Activated T-cell treated with anti-CD3 and anti-CD28 coated beads, Interleukin-2, amount 50 U/mL, for 24 hours (primary cell): ENCODE measurements around the gene NHSL2.

Experiments used
- DNase-seq: peaks from one replicate; pipeline ENCODE4 v3.0.0-alpha.2; 2020
- H3K27ac Mint-ChIP-seq: 2 replicates; pipeline ENCODE4 v1.8.0; 2020; ENCODE audit warnings: mild to moderate bottlenecking, mixed read lengths
- H3K27me3 Mint-ChIP-seq: 2 replicates; pipeline ENCODE4 v1.8.0; 2020; ENCODE audit warnings: mixed read lengths
- H3K36me3 Mint-ChIP-seq: 2 replicates; pipeline ENCODE4 v1.8.0; 2020; ENCODE audit warnings: low read depth, mixed read lengths
- H3K4me1 Mint-ChIP-seq: 2 replicates; pipeline ENCODE4 v1.8.0; 2020; ENCODE audit warnings: low read depth, mixed read lengths
- H3K4me3 Mint-ChIP-seq: 2 replicates; pipeline ENCODE4 v1.8.0; 2020; ENCODE audit warnings: mild to moderate bottlenecking, moderate library complexity, mixed read lengths
- H3K9me3 Mint-ChIP-seq: 2 replicates; pipeline ENCODE4 v1.8.0; 2020; ENCODE audit warnings: mixed read lengths

Gene NHSL2

DNA sequence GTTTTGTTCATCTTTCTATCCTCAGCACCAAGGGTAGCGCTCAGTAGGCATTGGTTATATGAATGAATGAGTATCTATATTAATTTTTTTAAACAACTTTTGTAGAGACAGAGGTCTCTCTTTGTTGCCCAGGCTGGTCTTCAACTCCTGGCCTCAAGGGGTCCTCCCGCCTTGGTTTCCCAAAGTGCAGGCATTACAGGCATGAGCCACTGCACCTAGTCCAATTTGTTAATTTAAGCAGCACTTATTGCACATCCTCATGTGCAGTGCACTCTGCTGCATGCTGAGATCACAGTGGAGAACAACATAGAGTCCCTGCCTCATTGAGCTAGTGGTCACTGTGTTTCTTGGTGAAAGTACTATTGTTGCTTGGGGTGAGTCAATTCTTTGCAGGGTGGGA lies 94.4 kb downstream of the NHSL2 start:
- Mint-ChIP-seq H3K4me3 (no peak overlapping the region), H3K27ac (no peak overlapping the region), H3K9me3 (no peaks in the 10 kb centered on the region)

DNA sequence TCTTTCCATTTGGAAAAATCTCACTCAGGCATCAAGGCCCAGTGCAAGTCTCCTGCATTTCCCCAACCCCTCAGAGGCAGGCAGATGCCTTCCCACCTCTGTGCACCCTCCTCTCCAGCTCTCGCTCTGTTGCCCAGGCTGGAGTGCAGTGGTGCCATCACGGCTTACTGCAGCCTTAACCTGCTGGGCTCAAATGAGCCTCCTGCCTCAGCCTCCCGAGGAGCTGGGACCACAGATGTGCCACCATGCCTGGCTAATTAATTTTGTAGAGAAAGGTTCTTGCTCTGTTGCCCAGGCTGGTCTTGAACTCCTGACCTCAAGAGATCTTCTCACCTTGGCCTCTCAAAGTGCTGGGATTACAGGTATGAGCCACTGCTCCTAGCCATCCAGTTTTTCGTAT lies 95.8 kb downstream of the NHSL2 start:
- Mint-ChIP-seq H3K4me1 (no peaks in the 10 kb centered on the region), H3K9me3 (no peaks in the 10 kb centered on the region), H3K27ac (no peak overlapping the region), H3K4me3 (no peak overlapping the region), H3K36me3 (no peaks in the 10 kb centered on the region), H3K27me3 (peaks cover 56% of the 10 kb centered on the region)
- DNase-seq = no peak

More for the DNA sequence above, 94.4 kb downstream of the NHSL2 start:
- Mint-ChIP-seq H3K27me3 (peaks cover 54% of the 10 kb centered on the region), H3K36me3 (no peaks in the 10 kb centered on the region), H3K4me1 (no peaks in the 10 kb centered on the region)
- DNase-seq = no peak

DNA sequence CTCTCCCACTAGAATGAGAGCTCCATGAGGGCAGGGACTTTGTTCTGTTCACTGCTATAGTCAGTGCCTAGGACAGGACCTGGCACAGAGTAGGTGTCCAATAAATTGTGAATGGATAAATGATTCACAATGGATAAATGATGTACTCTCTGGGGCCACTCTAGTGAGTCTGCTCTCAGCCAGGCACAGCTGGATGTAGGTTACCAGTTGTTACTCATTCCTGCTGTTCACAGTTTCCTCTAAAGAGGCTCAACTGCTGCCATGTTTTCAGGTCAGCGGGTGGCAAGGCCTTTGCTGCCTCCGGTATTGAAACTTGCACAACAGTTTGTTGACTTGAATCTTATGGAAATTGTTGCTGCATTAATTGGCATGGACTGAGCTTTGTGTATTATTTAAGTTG lies 99.1 kb downstream of the NHSL2 start:
- no peaks in the 10 kb centered on the region for H3K4me1 Mint-ChIP-seq
- H3K27ac Mint-ChIP-seq = no peak overlapping the region
- no peaks in the 10 kb centered on the region for H3K9me3 Mint-ChIP-seq
- H3K36me3 Mint-ChIP-seq = no peaks in the 10 kb centered on the region
- H3K4me3 Mint-ChIP-seq = no peak overlapping the region
- no peak for DNase-seq
- peaks cover 45% of the 10 kb centered on the region for H3K27me3 Mint-ChIP-seq

DNA sequence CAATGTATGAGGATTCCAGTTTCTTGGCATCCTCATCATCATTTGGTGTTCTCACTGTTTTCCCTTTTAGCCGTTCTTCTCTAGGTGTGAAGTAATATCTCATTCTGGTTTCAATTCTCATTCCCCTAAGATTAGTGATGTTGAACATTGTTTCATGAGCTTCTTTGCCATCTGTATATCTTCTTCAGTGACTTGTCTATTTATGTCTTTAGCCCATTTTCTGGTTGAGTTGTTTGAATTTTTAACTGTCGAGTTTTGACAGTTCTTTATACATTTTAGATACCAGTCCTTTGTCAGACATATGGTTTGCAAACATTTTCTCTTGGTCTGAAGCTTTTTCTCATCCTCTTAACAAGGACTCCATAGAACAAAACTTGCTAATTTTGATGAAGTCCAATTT lies 101.1 kb downstream of the NHSL2 start:
- DNase-seq = no peak
- Mint-ChIP-seq H3K9me3 (no peaks in the 10 kb centered on the region), H3K36me3 (no peaks in the 10 kb centered on the region), H3K27me3 (peaks cover 52% of the 10 kb centered on the region), H3K27ac (no peak overlapping the region), H3K4me3 (no peak overlapping the region), H3K4me1 (no peaks in the 10 kb centered on the region)

DNA sequence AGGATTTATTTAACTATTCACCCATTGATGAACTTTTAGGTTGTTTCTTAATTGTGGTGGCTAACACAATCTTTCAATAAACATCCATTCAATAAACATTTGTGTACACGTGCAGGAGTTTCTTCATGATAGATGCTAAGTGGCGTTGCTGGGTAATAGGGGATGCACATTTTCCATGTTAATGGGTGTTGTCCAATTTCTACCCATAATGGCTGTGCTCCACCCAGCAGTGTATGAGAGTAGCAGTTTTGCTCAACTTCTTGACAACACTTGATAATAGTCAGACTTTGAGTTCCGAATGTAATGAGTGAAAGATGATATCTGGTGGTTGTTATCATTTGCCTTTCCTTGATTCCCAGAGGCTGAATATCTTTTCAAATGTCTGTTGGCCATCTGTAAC lies 104.7 kb downstream of the NHSL2 start:
- H3K27ac Mint-ChIP-seq = no peak overlapping the region
- DNase-seq = no peak
- H3K4me3 Mint-ChIP-seq = no peak overlapping the region
- H3K4me1 Mint-ChIP-seq = peaks cover 13% of the 10 kb centered on the region
- no peaks in the 10 kb centered on the region for H3K9me3 Mint-ChIP-seq
- no peaks in the 10 kb centered on the region for H3K36me3 Mint-ChIP-seq
- peaks cover 59% of the 10 kb centered on the region for H3K27me3 Mint-ChIP-seq

DNA sequence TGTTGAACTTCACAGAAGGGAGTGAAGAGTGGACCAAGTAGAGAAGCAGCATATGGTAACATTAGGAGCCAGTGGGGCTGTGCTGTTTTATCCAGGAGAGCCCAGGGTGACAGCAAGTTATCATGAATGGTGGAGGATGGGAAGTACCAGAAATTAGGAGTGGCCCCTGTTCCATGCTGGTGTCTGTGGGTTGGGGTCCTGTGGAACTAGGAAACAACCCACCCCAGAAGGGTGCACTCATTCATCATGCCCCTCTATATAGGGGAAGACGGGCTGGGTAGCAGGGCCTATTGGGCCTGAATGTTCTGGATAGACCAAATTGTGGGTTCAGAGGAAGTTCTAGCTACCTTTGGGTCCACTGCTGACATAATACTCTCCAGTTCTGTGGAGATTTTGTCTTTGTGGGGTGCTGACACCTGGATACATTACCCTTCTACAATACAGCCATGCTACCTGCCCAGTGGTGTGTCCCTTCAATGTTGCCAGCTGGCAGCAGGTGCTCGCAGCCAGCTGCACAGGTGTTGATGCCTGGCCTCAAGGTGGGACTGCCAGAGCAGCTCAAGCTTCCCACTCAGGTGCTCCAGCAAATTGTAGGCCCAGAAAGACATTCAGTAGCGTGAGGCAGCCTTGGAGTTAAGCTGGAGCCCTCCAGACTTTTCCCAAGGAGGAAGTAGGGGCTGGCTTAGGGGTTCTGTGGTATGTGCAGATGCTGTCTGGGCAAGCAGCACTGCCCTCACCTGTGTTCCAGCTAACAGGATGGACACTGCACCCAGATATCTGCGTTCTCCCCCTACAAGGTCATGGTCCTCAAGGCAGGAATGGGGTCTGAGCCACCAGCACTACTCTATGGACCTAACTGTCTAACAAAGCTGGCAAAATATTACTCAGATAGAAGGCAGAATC lies 106.5 kb downstream of the NHSL2 start:
- no peak overlapping the region for H3K4me3 Mint-ChIP-seq
- H3K9me3 Mint-ChIP-seq = no peaks in the 10 kb centered on the region
- peaks cover 66% of the 10 kb centered on the region for H3K27me3 Mint-ChIP-seq
- DNase-seq = no peak
- H3K36me3 Mint-ChIP-seq = no peaks in the 10 kb centered on the region
- H3K4me1 Mint-ChIP-seq = peaks cover 25% of the 10 kb centered on the region
- no peak overlapping the region for H3K27ac Mint-ChIP-seq

DNA sequence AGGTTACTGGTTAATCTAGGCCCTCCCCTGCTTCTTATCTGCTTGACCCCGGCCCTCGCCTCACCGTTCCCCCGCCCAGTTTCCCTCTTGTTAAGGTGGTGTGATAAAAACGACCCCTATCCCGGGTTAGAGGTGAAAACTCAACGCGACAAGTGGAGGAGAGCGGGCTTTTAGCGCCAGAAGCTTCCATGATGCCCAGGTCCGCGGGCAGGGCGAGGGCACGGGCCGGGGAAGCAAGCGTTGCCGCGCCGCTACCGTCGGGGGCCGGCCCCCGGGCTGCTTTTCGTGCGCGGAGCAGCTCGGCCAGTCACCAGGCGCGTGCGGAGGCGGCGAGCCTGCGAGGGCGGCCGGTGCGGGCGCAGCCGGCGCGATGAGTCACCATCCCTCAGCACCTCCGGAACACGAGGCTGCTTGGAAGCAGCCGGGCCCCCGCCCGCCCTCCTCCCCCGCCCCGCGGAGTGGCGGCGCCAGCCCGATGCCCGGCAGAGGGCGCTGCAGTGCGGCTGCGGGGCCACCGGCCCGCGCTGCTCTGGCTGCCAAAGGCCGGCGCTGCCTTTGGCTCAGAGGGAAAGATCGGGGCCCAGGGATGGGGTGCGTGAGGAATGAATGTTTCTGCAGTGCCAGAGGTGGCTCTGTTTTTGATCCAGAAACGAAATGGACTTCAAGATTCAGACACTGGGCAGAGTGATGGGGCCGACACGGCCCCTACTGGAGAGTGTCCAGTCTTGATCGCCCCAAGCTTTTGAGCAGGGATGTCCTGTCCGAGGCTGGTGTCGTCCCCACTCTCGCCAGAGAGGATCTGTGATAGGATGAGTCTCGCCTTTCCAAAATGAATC lies 107.8 kb downstream of the NHSL2 start:
- Mint-ChIP-seq H3K27ac (no peak overlapping the region), H3K36me3 (no peaks in the 10 kb centered on the region), H3K9me3 (no peaks in the 10 kb centered on the region), H3K27me3 (peaks cover 78% of the 10 kb centered on the region), H3K4me1 (peaks cover 25% of the 10 kb centered on the region), H3K4me3 (peak overlapping the region; percentile 37)
- peak; percentile 87 for DNase-seq

DNA sequence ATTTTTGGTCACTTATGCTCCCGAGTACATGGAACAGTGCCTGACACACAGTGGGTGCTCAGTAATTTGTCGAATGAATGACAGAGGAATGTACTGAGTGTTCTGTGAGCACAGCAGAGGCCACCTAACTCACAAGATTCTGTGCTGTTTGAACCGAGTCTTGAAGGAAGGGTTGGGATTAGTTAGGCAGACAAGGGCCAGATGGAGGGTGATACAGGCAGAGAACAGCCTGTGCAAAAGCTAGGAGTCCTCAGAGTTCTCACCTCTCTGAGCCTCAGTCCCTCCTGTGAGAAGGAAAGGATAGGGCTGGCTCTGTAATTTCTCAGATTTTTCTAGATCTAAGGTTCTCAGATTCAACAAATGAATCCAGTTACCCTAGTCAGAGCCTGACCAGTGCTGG lies 108.8 kb downstream of the NHSL2 start:
- H3K27ac Mint-ChIP-seq = no peak overlapping the region
- H3K27me3 Mint-ChIP-seq = peaks cover 86% of the 10 kb centered on the region
- DNase-seq = no peak
- no peak overlapping the region for H3K4me3 Mint-ChIP-seq
- no peaks in the 10 kb centered on the region for H3K36me3 Mint-ChIP-seq
- peaks cover 25% of the 10 kb centered on the region for H3K4me1 Mint-ChIP-seq
- H3K9me3 Mint-ChIP-seq = no peaks in the 10 kb centered on the region

DNA sequence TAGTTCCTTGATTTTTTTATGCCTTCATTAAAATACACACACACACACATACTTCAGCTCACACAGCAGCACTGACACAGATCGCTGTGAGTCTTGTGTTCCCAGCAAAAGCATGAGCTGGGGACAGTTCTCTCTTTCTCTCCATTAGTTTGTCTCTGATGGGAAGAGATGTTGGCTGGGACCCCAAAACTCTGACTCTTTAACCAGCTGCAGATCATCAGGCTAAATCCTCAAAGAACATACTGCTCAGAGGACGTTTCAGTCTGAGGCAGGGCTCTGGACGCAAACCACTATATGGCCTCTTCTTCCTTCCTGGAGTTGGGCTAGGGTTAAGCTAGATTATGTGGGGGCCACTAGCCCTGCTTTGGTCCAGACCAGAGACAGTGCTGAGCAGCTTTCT lies 109.6 kb downstream of the NHSL2 start:
- peaks cover 81% of the 10 kb centered on the region for H3K27me3 Mint-ChIP-seq
- peaks cover 25% of the 10 kb centered on the region for H3K4me1 Mint-ChIP-seq
- no peaks in the 10 kb centered on the region for H3K9me3 Mint-ChIP-seq
- H3K36me3 Mint-ChIP-seq = no peaks in the 10 kb centered on the region
- no peak for DNase-seq
- no peak overlapping the region for H3K4me3 Mint-ChIP-seq
- H3K27ac Mint-ChIP-seq = no peak overlapping the region

DNA sequence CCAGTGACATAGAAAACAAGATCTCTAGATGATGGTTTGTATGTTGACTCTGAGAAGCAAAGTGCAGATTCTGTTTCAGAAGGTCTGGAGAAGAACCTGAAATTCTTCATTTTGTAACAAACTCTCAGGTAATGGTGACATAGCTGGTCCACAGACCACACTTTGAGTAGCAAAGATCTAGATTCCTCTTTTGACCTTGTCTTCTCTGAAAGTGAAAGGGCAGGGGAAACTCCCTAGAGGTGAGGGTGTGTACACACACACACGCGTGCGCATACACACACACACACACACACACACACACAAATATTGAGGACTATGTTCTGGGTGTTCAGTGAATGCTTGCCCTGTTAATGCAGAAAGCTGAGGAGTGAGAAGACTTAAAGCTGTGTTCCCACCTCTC lies 110.1 kb downstream of the NHSL2 start:
- H3K4me1 Mint-ChIP-seq = peaks cover 25% of the 10 kb centered on the region
- peaks cover 80% of the 10 kb centered on the region for H3K27me3 Mint-ChIP-seq
- no peaks in the 10 kb centered on the region for H3K9me3 Mint-ChIP-seq
- no peak for DNase-seq
- H3K4me3 Mint-ChIP-seq = no peak overlapping the region
- H3K27ac Mint-ChIP-seq = no peak overlapping the region
- no peaks in the 10 kb centered on the region for H3K36me3 Mint-ChIP-seq

DNA sequence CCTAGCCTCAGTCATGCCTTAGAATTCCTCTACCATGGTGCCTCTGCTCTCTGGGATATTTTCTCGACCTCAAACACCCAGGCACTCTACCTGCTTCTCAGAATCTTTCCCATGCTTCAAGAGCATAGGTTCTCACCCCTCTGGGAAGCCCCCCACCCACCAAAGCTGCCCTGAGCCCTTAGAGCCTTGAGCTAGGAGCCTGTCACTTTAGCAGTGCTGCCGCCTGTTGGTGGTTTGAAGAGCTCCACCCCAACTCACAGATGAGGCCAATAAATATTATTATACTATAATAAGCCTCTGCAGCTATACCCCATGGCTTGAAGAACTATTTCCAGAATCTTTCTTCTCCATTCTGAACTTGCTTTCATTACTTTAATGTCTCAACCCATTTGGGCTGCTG lies 111.3 kb downstream of the NHSL2 start:
- peaks cover 30% of the 10 kb centered on the region for H3K4me1 Mint-ChIP-seq
- no peaks in the 10 kb centered on the region for H3K36me3 Mint-ChIP-seq
- H3K9me3 Mint-ChIP-seq = no peaks in the 10 kb centered on the region
- H3K27me3 Mint-ChIP-seq = peaks cover 74% of the 10 kb centered on the region
- H3K4me3 Mint-ChIP-seq = no peak overlapping the region
- no peak overlapping the region for H3K27ac Mint-ChIP-seq
- DNase-seq = no peak

DNA sequence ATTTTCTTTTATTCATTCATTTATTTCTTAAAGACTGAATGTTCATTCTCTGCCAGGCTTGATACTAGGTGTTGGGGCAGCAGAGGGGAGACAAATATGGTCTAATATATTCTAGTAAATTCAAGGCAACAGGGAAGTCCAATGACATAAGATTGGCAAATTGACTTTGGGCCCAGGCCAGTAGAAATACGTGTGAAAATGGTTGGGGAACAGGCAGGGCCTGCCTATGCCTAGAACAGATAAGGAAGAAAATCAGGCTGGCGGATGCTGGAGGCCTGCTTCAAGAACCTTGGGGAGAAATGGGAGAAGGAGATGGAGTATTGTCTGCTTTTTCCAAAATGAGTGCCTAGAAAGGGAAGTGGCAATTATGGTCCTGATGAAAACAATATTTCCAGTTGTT lies 112.4 kb downstream of the NHSL2 start:
- peaks cover 72% of the 10 kb centered on the region for H3K27me3 Mint-ChIP-seq
- H3K4me1 Mint-ChIP-seq = peaks cover 30% of the 10 kb centered on the region
- H3K4me3 Mint-ChIP-seq = no peak overlapping the region
- DNase-seq = no peak
- no peaks in the 10 kb centered on the region for H3K9me3 Mint-ChIP-seq
- no peak overlapping the region for H3K27ac Mint-ChIP-seq
- H3K36me3 Mint-ChIP-seq = no peaks in the 10 kb centered on the region

DNA sequence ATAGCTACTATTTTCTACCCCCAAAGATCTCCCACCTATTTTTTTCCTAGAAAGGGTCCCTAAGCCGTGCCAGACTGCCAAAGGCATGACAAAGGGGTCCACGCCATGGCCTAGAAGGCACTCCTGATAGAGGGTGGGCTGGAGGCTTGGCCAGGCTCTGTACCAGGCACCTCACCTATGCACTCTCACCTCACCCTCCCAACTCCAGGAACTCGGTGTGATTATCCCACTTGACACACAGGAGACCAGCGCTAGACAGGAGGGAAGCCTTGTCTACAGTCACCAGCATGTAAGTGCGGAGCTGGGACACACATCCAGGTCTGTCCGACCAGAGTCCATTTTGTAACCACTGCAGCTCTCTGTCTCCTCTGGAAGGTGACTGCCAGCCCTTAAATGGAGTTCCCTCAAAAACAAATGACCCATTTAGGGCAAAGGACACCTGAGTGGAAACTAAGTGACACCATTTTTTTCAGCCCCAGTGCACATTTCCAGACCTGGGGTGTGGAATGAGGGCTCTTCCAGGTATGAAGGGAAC lies 114.7 kb downstream of the NHSL2 start:
- no peaks in the 10 kb centered on the region for H3K9me3 Mint-ChIP-seq
- H3K36me3 Mint-ChIP-seq = no peaks in the 10 kb centered on the region
- no peak overlapping the region for H3K27ac Mint-ChIP-seq
- DNase-seq = no peak
- H3K27me3 Mint-ChIP-seq = peaks cover 68% of the 10 kb centered on the region
- peaks cover 18% of the 10 kb centered on the region for H3K4me1 Mint-ChIP-seq
- no peak overlapping the region for H3K4me3 Mint-ChIP-seq

DNA sequence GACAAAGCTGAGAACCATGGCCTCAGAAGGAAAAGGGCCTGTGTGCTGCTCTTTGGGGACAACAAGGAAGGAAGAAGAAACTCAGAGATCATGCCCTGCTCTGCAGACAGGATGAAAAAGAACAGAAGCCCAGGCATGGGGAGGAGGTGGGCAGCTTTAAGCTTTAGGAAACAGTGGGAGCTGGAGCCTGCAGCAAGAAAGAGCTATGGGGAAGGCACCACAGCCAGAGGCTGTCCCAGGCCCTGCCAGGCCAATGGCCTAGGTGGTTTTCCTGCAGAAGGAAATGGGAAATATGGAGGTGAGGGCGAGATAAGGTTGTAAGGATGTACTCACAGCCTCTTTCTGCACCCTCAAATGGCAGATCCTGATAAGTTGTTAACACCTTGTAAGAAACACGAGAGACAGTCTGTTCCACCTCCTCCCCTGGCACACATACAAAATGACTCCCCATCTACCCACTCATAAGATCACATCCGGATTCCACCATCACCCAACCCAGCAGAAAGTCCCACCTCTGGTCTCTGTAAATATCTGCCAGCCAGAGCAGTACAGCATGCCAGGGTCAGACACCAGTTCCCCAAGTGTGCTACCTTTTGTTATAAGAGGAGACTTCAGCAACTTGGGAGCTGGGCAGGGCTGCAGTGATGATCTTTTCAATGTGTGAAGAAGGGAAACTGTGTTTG lies 115.8 kb downstream of the NHSL2 start:
- DNase-seq = no peak
- Mint-ChIP-seq H3K4me3 (no peak overlapping the region), H3K27ac (no peak overlapping the region)

More for the DNA sequence above, 115.8 kb downstream of the NHSL2 start:
- H3K9me3 Mint-ChIP-seq = no peaks in the 10 kb centered on the region
- H3K36me3 Mint-ChIP-seq = no peaks in the 10 kb centered on the region
- H3K27me3 Mint-ChIP-seq = peaks cover 62% of the 10 kb centered on the region
- peaks cover 9% of the 10 kb centered on the region for H3K4me1 Mint-ChIP-seq
